Loucy (cell line): Measurements from ENCODE around the gene XIRP2.

ENCODE experiments used
- EZH2phosphoT487 ChIP-seq: fragments of 200-600 bp; IDR thresholded peaks from 2 replicates; pipeline ENCODE4 v1.6.1; 2018; ENCODE audit warnings: antibody characterized with exemption, mild to moderate bottlenecking, moderate library complexity, borderline replicate concordance
- TF ChIP-seq, protein P1 (sequence below): fragments of 200-600 bp; sonication (generic); conservative IDR thresholded peaks from 2 replicates; pipeline ENCODE4 v1.5.1; 2014; ENCODE audit warnings: mild to moderate bottlenecking, antibody characterized with exemption, low read length

DNA sequence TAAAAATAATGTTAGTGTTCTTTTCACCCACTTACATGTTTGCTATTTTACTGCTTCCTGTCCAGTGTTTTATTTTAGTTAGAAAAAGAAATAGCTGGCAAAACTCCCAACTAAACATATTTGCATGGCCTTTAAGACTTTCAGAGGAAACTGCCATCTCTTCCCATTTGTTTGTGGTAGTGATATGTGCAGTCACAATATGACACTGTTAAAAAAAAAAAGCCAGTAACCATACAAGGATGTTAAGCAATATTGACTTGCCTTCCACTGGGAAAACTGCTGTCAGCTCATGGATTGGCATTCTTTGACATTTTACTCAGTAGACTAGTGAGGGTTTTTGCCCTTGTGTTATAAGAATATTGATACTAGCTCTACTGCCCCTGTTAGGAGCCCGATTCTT lies 29.1 kb downstream of the XIRP2 start:
- TF ChIP-seq, protein P1, sequence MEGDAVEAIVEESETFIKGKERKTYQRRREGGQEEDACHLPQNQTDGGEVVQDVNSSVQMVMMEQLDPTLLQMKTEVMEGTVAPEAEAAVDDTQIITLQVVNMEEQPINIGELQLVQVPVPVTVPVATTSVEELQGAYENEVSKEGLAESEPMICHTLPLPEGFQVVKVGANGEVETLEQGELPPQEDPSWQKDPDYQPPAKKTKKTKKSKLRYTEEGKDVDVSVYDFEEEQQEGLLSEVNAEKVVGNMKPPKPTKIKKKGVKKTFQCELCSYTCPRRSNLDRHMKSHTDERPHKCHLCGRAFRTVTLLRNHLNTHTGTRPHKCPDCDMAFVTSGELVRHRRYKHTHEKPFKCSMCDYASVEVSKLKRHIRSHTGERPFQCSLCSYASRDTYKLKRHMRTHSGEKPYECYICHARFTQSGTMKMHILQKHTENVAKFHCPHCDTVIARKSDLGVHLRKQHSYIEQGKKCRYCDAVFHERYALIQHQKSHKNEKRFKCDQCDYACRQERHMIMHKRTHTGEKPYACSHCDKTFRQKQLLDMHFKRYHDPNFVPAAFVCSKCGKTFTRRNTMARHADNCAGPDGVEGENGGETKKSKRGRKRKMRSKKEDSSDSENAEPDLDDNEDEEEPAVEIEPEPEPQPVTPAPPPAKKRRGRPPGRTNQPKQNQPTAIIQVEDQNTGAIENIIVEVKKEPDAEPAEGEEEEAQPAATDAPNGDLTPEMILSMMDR, result no peak
- no peak for TF ChIP-seq EZH2phosphoT487
